GM12891 (cell line): ENCODE data around the gene LINS1.

ENCODE experiments used
- POLR2AphosphoS5 ChIP-seq: IDR thresholded peaks from 2 replicates; pipeline ENCODE4 v1.6.1; 2011; ENCODE audit warnings: low read depth, low read length, control low read depth
- TAF1 ChIP-seq: IDR thresholded peaks from 2 replicates; pipeline ENCODE4 v1.6.1; 2011; ENCODE audit warnings: low read depth, low read length, control low read depth

DNA sequence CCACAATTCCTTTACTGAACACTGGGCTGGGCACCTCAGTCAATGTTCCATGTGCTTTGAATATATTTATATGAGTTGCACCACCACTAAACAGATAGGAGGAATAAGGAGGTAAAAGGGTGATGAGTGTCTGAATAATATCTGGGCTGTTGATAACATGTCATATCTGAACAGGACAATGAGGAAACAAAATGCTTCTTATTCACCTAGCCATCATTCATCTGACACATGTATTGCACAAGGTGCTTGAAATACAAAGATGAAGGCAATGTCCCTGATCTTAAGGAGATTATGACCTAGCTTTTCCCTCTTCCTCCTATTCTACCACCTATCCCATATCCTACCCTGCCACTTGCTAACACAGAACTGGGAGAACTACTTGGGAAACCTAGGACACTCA, 65.3 kb downstream of the LINS1 start:
- TF ChIP-seq TAF1, result no peak
- TF ChIP-seq POLR2AphosphoS5, result no peak
